Non-pigmented ciliary epithelial cell (primary cell): Measurements from ENCODE around the gene ICA1L.
"Not testable (repeated sequence)": the region's sequence is repeated elsewhere in the genome, so short reads cannot be mapped to it uniquely, and the experiment has no call there.

Experiments used
- DNase-seq: peaks from one replicate; pipeline ENCODE4 v3.0.0-alpha.2; 2010; ENCODE audit warnings: low read depth

ICA1L gene

GRCh38 chr2:202871300-202872141 is at the start of gene ICA1L:
Gene ICA1L, minus strand, starts transcription at chr2:202871766. Its CDS starts 42,757 bp downstream, at chr2:202829009.
- no peak for DNase-seq

- no peak for DNase-seq
Measured at GRCh38 chr2:202918860-202919259, 47.3 kb upstream of the ICA1L start.

- not testable (repeated sequence) for DNase-seq
Measured at GRCh38 chr2:202912342-202913201, 41.0 kb upstream of the ICA1L start.

- DNase-seq, result peak; percentile 78
Measured at GRCh38 chr2:202911512-202912341, 40.2 kb upstream of the ICA1L start, which contains the start of the genes CARF and WDR12. Gene CARF, plus strand, starts transcription at chr2:202912275. Its CDS starts 29,628 bp downstream, at chr2:202941903. Gene WDR12, minus strand, starts transcription at chr2:202911673. Its CDS starts 197 bp downstream, at chr2:202911476.

GRCh38 chr2:202911203-202911511 is 39.6 kb upstream of the ICA1L start:
- no peak for DNase-seq

- no peak for DNase-seq
Measured at GRCh38 chr2:202910698-202911097, 39.1 kb upstream of the ICA1L start.

GRCh38 chr2:202910250-202910649 is 38.7 kb upstream of the ICA1L start:
- not testable (repeated sequence) for DNase-seq

- no peak for DNase-seq
Measured at GRCh38 chr2:202909394-202910192, 38.0 kb upstream of the ICA1L start.

- DNase-seq, result no peak
Measured at GRCh38 chr2:202908186-202908585, 36.6 kb upstream of the ICA1L start.

- not testable (repeated sequence) for DNase-seq
Measured at GRCh38 chr2:202905507-202905906, 33.9 kb upstream of the ICA1L start.

- no peak for DNase-seq
Measured at GRCh38 chr2:202885190-202885589, 13.6 kb upstream of the ICA1L start.

- no peak for DNase-seq
Measured at GRCh38 chr2:202883987-202884675, 12.6 kb upstream of the ICA1L start.

GRCh38 chr2:202881570-202881969 is 10.0 kb upstream of the ICA1L start:
- no peak for DNase-seq

GRCh38 chr2:202877699-202878098 is 6.1 kb upstream of the ICA1L start:
- no peak for DNase-seq

GRCh38 chr2:202870431-202871299 is 901 bp downstream of the ICA1L start:
- no peak for DNase-seq

GRCh38 chr2:202861987-202862386 is 9.6 kb downstream of the ICA1L start:
- DNase-seq, result no peak

GRCh38 chr2:202858601-202859000 is 13.0 kb downstream of the ICA1L start:
- DNase-seq, result no peak

GRCh38 chr2:202849343-202849742 is 22.2 kb downstream of the ICA1L start:
- DNase-seq, result not testable (repeated sequence)

GRCh38 chr2:202848813-202849212 is 22.8 kb downstream of the ICA1L start:
- DNase-seq, result no peak
